Kidney (tissue), 14 donors: ENCODE results near the gene CCDC68. TPM values are rescaled to one million over a fixed set of nuclear protein-coding genes. Genes with fewer than 3 reads are reported as not detected.

ENCODE experiments used
- DNase-seq, 5 donors: peaks; one replicate each; pipeline ENCODE4 v3.0.0-alpha.2; 2013 to 2020
- FAIRE-seq: peaks from 2 replicates; lab custom pipeline; 2012; peaks lifted over from hg19 to GRCh38; lab: Jason Lieb, UNC
- H3K27ac ChIP-seq, 2 donors: one replicate each; pipeline ENCODE4 v1.7.0; 2013; ENCODE audit warnings: low read depth in 2 of 2, low read length in 2 of 2, inconsistent platforms in 1 of 2
- H3K27me3 ChIP-seq: one replicate; pipeline ENCODE4 v1.7.1; 2013; ENCODE audit warnings: low read length, inconsistent platforms; ENCODE audit not compliant: control insufficient read depth, insufficient read depth
- H3K36me3 ChIP-seq, 3 donors: one replicate each; pipeline versions ENCODE4 v1.7.0 to v1.7.1; 2013; ENCODE audit warnings: low read length in 3 of 3, control low read depth in 1 of 3, inconsistent platforms in 1 of 3; ENCODE audit not compliant: insufficient read depth in 3 of 3, control insufficient read depth in 2 of 3
- H3K4me1 ChIP-seq, 3 donors: one replicate each; pipeline versions ENCODE4 v1.7.0 to v1.7.1; 2013; ENCODE audit warnings: low read length in 3 of 3, inconsistent platforms in 1 of 3, low read depth in 1 of 3; ENCODE audit not compliant: control insufficient read depth in 2 of 3, insufficient read depth in 2 of 3
- H3K4me3 ChIP-seq, 3 donors: one replicate each; pipeline versions ENCODE4 v1.7.0 to v1.8.1; 2013; ENCODE audit warnings: low read length in 3 of 3, control low read depth in 1 of 3, inconsistent platforms in 1 of 3
- H3K9ac ChIP-seq, 3 donors: one replicate each; pipeline versions ENCODE4 v1.7.0 to v1.7.1; 2013; ENCODE audit warnings: low read length in 3 of 3, control low read depth in 1 of 3, inconsistent platforms in 1 of 3
- H3K9me3 ChIP-seq, 3 donors: one replicate each; pipeline versions ENCODE4 v1.7.0 to v1.7.1; 2013; ENCODE audit warnings: low read length in 3 of 3, control low read depth in 1 of 3, inconsistent platforms in 1 of 3; ENCODE audit not compliant: control insufficient read depth in 2 of 3, insufficient read depth in 1 of 3
- intact Hi-C: fragments of 100-400 bp; cut with DNase I; formaldehyde crosslinking; loops from one replicate; pipeline ENCODE4 v1.11.1; 2022
- polyA plus RNA-seq: library from polyadenylated mRNA; stranded (reverse); fragments of 350-450 nt; fragmentation: Illumina TruSeq; extraction: RNeasy Lipid Tissue Mini Kit (QIAGEN cat#74804); gene quantifications from one replicate; pipeline ENCODE4 v1.2.3, GENCODE V29; 2014; ENCODE audit warnings: low read depth, low replicate concordance; ENCODE audit not compliant: insufficient read depth
- total RNA-seq: library from RNA; stranded (reverse); fragmentation: NEBNext Ultra II Directional; extraction: Animal tissue kit (Norgen Biotek cat#: 25700); gene quantifications from one replicate; pipeline ENCODE4 v1.2.1, GENCODE V29; 2021
- TF ChIP-seq, protein P1 (sequence below): IDR thresholded peaks from 3 replicates; pipeline ENCODE4 v1.5.1; 2012; ENCODE audit warnings: mild to moderate bottlenecking, moderate library complexity, borderline replicate concordance; ENCODE audit not compliant: insufficient read depth; ENCODE audit errors: extremely low read depth
- donor health status: control.
- donor health status: control.
- donor health status: control.
- donor health status: control.
- donor health status: control.
- donor health status: DM: yes; HTN: yes; CAD: no.
- donor health status: Normal renal cell carcinoma (clear cell type).

The CCDC68 gene
- total and polyA plus RNA-seq, 2 donors from 2014 or later: 2.6 to 6.1 TPM

- intact Hi-C loops: no loop called here
- no peak for DNase-seq
- FAIRE-seq: no peak
- no peaks in the 10 kb centered on the region for H3K36me3 ChIP-seq
- H3K27me3 ChIP-seq: no peaks in the 10 kb centered on the region
- no peak overlapping the region for H3K4me3 ChIP-seq
- H3K9ac ChIP-seq: no peak overlapping the region
- TF ChIP-seq, protein P1, sequence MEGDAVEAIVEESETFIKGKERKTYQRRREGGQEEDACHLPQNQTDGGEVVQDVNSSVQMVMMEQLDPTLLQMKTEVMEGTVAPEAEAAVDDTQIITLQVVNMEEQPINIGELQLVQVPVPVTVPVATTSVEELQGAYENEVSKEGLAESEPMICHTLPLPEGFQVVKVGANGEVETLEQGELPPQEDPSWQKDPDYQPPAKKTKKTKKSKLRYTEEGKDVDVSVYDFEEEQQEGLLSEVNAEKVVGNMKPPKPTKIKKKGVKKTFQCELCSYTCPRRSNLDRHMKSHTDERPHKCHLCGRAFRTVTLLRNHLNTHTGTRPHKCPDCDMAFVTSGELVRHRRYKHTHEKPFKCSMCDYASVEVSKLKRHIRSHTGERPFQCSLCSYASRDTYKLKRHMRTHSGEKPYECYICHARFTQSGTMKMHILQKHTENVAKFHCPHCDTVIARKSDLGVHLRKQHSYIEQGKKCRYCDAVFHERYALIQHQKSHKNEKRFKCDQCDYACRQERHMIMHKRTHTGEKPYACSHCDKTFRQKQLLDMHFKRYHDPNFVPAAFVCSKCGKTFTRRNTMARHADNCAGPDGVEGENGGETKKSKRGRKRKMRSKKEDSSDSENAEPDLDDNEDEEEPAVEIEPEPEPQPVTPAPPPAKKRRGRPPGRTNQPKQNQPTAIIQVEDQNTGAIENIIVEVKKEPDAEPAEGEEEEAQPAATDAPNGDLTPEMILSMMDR: no peak
- no peaks in the 10 kb centered on the region for H3K9me3 ChIP-seq
- no peaks in the 10 kb centered on the region for H3K4me1 ChIP-seq
- no peak overlapping the region for H3K27ac ChIP-seq
These were observed 19.8 kb downstream of the CCDC68 start for GRCh38 chr18:54939361-54939917.

DNA sequence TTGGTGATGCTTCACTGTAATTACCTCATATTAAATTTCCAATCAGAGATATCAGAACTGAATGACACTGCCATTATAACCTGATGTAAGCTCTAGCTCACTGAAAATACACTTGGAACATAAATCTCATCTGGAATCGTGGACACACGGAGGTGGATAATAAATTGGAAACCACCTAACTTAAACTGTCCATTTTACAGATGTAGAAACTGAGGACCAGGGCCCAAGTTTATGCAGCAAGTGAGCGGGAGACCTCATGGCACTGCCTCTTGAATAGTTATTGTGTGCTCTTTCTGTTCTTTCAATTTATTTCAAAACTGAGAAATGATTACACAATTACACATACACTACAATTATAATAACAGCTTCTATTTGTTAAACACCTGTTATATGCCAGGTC is 20.8 kb downstream of the CCDC68 start:
- Histone ChIP-seq H3K4me1 (no peaks in the 10 kb centered on the region), H3K27ac (no peak overlapping the region), H3K9me3 (no peaks in the 10 kb centered on the region), H3K27me3 (no peaks in the 10 kb centered on the region), H3K9ac (no peak overlapping the region), H3K36me3 (no peaks in the 10 kb centered on the region), H3K4me3 (no peak overlapping the region)
- no peak for DNase-seq
- no peak for FAIRE-seq
- TF ChIP-seq, protein P1: no peak
- intact Hi-C loops: no loop called here

GRCh38 chr18:54932472-54932871 is 26.8 kb downstream of the CCDC68 start:
- TF ChIP-seq, protein P1: no peak
- DNase-seq: no peak
- Histone ChIP-seq H3K9me3 (no peaks in the 10 kb centered on the region), H3K27me3 (no peaks in the 10 kb centered on the region), H3K4me3 (no peak overlapping the region), H3K9ac (no peak overlapping the region), H3K4me1 (no peaks in the 10 kb centered on the region), H3K27ac (no peak overlapping the region), H3K36me3 (no peaks in the 10 kb centered on the region)
- no peak for FAIRE-seq
- intact Hi-C loops: no loop called here

- Histone ChIP-seq H3K9me3 (no peaks in the 10 kb centered on the region), H3K9ac (no peak overlapping the region), H3K27me3 (no peaks in the 10 kb centered on the region), H3K36me3 (no peaks in the 10 kb centered on the region), H3K4me3 (no peak overlapping the region), H3K4me1 (no peaks in the 10 kb centered on the region), H3K27ac (no peak overlapping the region)
- TF ChIP-seq, protein P1: no peak
- intact Hi-C loops: no loop called here
- FAIRE-seq (no peak), DNase-seq (no peak)
These were observed 28.1 kb downstream of the CCDC68 start for GRCh38 chr18:54931152-54931551.
